Epithelial cell of proximal tubule (primary cell): ENCODE measurements around the gene ZNF764. TPM values are rescaled to one million over a fixed set of nuclear protein-coding genes. Genes with fewer than 3 reads are reported as not detected.

Experiments used
- DNase-seq: peaks from one replicate; pipeline ENCODE4 v3.0.0-alpha.2; 2011; ENCODE audit warnings: low read depth
- H3K4me3 ChIP-seq: 2 replicates; pipeline ENCODE4 v1.5.1; 2011; ENCODE audit warnings: low read depth, mild to moderate bottlenecking, low read length
- total RNA-seq: library from RNA; depleted of rRNA; stranded (reverse); fragments of >200 nt; gene quantifications from 2 replicates; pipeline ENCODE4 v1.2.3, GENCODE V29; 2015
- TF ChIP-seq, protein P1 (sequence below): conservative IDR thresholded peaks from 2 replicates; pipeline ENCODE4 v1.5.1; 2012; ENCODE audit warnings: low read depth, mild to moderate bottlenecking, low read length

Gene ZNF764
- total RNA-seq, 1 donor from 2014 or later, result 5.2 TPM

DNA sequence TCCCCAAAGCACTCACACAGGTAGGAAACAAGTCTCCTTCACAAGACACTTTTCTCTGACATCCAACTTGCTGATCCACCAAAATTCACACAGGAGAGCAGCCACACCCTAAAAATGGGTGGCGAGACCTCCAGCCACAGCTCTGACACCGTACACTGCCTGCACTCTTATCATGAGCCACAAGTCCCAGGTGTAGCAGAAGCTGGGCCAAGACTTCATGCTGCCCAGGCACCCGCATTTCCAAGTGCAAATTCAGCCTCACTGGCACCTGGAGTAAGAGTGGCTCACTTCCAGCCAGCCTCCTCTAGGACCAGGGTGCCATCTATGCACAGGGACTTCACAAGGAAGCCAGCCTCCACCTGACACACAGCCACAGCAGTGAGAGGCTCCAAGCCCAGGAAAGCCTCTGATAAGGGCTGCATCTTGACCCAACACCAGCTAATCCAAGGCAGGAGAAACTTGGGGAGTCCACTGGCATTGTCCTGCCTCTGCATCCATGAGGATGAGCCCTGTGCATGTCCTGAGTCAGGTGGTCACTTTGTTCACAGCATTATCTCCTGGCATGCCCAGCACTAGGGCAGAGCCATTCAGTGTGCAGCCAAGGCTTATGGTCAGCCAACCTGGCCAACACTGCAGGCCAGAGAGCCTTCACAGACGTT is 29.2 kb downstream of the ZNF764 start:
- H3K4me3 ChIP-seq, result no peak overlapping the region
- DNase-seq, result no peak
- TF ChIP-seq, protein P1, sequence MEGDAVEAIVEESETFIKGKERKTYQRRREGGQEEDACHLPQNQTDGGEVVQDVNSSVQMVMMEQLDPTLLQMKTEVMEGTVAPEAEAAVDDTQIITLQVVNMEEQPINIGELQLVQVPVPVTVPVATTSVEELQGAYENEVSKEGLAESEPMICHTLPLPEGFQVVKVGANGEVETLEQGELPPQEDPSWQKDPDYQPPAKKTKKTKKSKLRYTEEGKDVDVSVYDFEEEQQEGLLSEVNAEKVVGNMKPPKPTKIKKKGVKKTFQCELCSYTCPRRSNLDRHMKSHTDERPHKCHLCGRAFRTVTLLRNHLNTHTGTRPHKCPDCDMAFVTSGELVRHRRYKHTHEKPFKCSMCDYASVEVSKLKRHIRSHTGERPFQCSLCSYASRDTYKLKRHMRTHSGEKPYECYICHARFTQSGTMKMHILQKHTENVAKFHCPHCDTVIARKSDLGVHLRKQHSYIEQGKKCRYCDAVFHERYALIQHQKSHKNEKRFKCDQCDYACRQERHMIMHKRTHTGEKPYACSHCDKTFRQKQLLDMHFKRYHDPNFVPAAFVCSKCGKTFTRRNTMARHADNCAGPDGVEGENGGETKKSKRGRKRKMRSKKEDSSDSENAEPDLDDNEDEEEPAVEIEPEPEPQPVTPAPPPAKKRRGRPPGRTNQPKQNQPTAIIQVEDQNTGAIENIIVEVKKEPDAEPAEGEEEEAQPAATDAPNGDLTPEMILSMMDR, result no peak

DNA sequence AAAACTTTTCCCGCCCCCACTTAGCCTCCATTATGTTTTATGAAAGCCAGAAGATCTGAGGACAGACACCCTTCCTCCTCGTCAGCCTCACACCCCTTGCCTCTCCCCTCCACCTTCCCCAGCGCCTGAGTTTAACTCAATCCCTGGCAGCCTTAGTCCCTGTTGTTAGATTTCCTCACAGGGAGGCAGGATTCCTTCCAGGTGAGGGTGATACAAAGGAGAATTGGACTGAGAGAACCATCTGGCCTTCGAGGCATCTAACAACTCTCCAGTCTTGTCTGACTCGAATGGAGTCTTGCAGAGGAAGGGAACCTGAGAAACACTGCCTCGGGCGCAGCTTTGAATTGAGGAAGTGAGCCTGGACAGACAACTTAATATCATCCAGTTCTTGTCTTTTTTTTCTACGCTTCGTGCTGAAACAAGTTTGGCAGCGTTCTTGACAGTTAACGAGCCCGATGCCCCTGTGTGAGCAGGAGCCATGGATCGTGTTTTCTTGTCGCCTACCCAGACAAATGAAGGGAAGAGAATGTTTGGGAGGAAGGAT is 30.5 kb downstream of the ZNF764 start:
- peak overlapping the region; percentile 38 for H3K4me3 ChIP-seq
- DNase-seq, result no peak

DNA sequence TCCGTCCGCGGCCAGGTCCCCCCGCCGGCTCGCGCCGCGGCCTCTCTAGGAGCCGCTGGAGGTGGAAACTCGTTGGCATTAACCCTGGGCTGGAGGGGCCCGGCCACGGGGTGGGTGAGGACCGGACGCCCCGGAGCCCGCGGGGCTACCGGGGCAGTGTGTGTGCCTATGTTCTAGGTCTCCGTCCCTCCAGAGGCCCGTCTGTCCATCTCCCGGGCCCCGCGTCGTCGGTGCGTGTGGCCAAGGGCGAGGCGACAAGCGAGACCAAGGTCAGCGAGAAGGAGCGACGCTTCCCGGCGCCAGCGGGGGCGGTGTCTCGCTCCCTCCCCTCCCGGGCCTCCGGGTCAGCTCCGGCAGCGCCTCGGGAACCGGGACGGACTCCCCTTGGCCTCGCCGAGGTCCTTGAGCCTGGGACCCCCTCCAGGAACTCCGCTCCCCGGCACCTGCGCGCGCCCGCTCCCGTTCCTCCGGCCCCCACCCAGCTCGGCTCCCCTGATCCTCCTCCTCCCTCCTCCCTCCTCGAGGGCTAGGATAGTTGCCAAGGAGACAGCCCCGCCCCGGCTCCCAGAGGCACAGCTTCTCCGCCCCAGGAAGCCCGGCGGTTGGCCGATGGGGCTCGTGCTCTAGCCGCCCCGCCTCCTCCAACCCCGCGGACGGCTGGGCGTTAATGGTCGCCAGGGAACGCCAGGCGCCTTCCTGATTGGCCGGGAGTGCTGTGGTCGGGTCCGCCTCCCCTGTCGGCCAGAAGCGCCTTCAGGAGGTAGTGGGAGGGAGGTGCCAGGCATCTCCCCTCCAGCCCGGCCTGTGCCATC is 31.1 kb downstream of the ZNF764 start:
- H3K4me3 ChIP-seq, result peak overlapping the region; percentile 84
- TF ChIP-seq, protein P1, result peak; percentile 35
- peak; percentile 49 for DNase-seq

More for the DNA sequence above, 30.5 kb downstream of the ZNF764 start:
- TF ChIP-seq, protein P1, result no peak

DNA sequence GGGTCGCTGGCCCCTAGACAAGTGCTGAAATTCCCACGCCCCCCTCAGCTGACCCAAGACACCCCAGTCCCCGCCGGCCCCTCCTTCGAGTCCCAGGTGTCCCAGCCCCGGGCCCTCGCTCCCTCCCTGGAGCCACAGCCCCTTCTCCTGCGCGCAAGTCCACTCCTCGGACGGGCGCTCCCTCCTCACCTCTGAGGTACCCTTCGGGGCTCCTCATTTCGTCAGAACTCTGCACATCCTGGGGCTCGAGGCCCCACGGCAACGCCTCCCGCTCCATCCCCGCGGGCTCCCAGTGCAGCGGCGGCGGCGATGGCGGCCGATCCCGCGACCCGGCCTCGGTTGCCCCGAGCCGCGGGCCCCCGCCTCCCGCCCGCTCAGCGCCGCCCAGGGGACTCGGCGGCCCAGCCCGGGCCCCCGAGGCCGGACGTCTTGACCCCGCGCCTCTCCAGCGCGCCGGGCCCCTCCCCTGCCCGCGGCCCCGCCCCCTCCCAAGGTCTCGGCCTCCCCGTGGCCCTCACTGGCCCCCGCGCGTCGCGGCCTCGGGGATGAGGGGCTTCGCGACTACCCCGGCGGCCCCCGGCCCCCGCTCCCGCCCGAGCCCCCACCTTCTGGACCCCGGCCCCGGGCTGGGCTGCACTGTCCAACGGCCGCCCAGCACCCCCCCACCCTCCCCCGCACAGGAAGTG is 31.9 kb downstream of the ZNF764 start, which contains the start of gene ZNF768:
Gene ZNF768 (minus strand): TSS at position 430 of the 686 bp plus-strand sequence. CDS start 153 bp downstream, at position 277.
- TF ChIP-seq, protein P1, result no peak
- H3K4me3 ChIP-seq, result peak within 1 kb of the TSS; percentile 84
- DNase-seq, result no peak

DNA sequence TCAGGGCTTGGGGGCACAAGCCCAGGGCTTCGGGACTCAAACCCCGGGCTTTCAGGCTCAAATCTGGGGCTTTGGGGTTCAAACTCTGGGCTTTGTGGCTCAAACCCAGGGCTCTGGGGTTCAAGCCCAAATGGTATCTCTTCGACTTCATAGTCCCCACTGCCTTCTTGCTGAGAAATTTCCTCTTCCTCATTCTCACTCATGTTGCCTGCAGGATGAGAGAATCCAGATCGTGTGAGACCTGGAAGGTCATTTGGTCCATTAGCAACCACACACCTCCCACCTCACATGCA is 32.4 kb downstream of the ZNF764 start:
- peak overlapping the region; percentile 84 for H3K4me3 ChIP-seq
- TF ChIP-seq, protein P1, result no peak
- no peak for DNase-seq

DNA sequence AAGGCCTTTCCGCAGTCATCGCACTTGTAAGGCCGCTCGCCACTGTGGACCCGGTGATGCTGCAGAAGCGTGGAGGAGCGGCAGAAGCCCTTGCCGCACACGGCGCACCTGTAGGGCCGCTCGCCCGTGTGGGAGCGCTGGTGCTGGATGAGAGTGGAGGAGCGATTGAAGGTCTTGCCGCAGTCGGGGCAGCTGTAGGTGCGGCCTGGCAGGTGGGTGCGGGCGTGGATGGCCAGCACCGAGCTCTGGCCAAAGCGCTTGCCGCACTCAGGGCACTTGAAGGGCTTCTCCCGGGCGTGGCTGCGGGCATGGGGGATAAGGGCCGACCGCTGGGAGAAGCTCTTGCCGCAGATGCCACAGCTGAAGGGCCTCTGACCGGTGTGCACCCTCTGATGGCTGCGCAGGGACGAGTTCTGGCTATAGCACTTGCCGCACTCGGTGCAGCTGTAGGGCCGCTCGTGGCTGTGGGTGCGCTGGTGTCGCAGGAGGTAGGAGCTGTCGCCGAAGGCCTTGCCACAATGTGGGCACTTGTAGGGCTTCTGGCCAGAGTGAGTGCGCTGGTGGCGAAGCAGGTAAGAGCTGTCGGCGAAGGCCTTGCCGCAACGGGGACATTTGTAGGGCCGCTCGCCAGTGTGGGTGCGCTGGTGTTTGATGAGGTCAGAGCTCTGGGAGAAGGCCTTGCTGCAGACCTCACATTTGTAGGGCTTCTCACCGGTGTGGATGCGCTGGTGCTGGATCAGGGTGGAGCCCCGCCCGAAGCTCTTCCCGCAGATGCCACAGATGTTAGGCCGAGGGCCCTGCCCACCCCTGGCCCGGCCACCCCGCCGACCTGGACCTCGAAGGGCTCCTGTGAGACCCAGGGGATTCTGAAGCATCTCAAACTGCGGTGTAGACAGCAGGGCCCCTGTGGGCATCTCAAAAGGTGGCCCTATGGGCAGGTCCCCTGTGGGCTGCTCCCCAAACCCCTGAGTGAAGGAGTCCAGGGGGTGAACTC is 33.3 kb downstream of the ZNF764 start:
- TF ChIP-seq, protein P1, result no peak
- no peak overlapping the region for H3K4me3 ChIP-seq
- no peak for DNase-seq
